OCI-LY1 (cell line): Measurements from ENCODE around the gene LRMDA.

Experiments
- EZH2 ChIP-seq: fragments of 200-600 bp; sonication (generic), shearing (Covaris generic); IDR thresholded peaks from 2 replicates; pipeline ENCODE4 v1.8.0; 2017; ENCODE audit warnings: borderline replicate concordance, mixed run types, mild to moderate bottlenecking, antibody characterized with exemption, low read length, moderate library complexity, mixed read lengths
- TF ChIP-seq, protein P1 (sequence below): fragments of 200-600 bp; sonication (generic), shearing (Covaris generic); IDR thresholded peaks from 2 replicates; pipeline ENCODE4 v1.5.1; 2017; ENCODE audit warnings: mild to moderate bottlenecking, antibody characterized with exemption, low read length, moderate library complexity, mixed read lengths

- no peak for TF ChIP-seq EZH2
- TF ChIP-seq, protein P1, sequence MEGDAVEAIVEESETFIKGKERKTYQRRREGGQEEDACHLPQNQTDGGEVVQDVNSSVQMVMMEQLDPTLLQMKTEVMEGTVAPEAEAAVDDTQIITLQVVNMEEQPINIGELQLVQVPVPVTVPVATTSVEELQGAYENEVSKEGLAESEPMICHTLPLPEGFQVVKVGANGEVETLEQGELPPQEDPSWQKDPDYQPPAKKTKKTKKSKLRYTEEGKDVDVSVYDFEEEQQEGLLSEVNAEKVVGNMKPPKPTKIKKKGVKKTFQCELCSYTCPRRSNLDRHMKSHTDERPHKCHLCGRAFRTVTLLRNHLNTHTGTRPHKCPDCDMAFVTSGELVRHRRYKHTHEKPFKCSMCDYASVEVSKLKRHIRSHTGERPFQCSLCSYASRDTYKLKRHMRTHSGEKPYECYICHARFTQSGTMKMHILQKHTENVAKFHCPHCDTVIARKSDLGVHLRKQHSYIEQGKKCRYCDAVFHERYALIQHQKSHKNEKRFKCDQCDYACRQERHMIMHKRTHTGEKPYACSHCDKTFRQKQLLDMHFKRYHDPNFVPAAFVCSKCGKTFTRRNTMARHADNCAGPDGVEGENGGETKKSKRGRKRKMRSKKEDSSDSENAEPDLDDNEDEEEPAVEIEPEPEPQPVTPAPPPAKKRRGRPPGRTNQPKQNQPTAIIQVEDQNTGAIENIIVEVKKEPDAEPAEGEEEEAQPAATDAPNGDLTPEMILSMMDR = no peak
These were observed 26.4 kb upstream of the LRMDA start for GRCh38 chr10:75404815-75405597.
